CD14-positive monocyte (primary cell): ENCODE measurements around the gene BORCS5. TPM values are rescaled to one million over a fixed set of nuclear protein-coding genes. Genes with fewer than 3 reads are reported as not detected.

ENCODE experiments used
- DNase-seq, 3 donors: peaks; one replicate each; pipeline ENCODE4 v3.0.0-alpha.2; 2011 to 2022
- H2AFZ ChIP-seq: 2 replicates; pipeline ENCODE4 v1.6.0; 2012; ENCODE audit warnings: mild to moderate bottlenecking, low read depth, low read length, inconsistent platforms; ENCODE audit not compliant: insufficient read depth, poor library complexity, severe bottlenecking
- H3K27ac ChIP-seq, 2 donors: 1 replicate in 1 of 2; 2 replicates in 1 of 2; pipeline ENCODE4 v1.5.1; 2012 to 2013; ENCODE audit warnings: low read length in 2 of 2, control low read depth in 1 of 2, inconsistent platforms in 1 of 2, low read depth in 1 of 2, mild to moderate bottlenecking in 1 of 2
- H3K27me3 ChIP-seq, 2 donors: one replicate each; pipeline versions ENCODE4 v1.6.0 to v1.6.1; 2011 to 2013; ENCODE audit warnings: low read length in 2 of 2; ENCODE audit not compliant: control insufficient read depth in 2 of 2, insufficient read depth in 2 of 2
- H3K36me3 ChIP-seq, 2 donors: replicated peaks in 1 of 2; 1 replicate in 1 of 2; 2 replicates in 1 of 2; pipeline versions ENCODE4 v1.5.1 to v1.6.1; 2012 to 2013; ENCODE audit warnings: low read length in 2 of 2, control low read depth in 1 of 2, inconsistent platforms in 1 of 2, mild to moderate bottlenecking in 1 of 2; ENCODE audit not compliant: insufficient read depth in 2 of 2, control insufficient read depth in 1 of 2
- H3K4me1 ChIP-seq, 2 donors: 1 replicate in 1 of 2; 2 replicates in 1 of 2; pipeline versions ENCODE4 v1.5.1 to v1.6.1; 2012 to 2013; ENCODE audit warnings: low read length in 2 of 2, control low read depth in 1 of 2, inconsistent platforms in 1 of 2, mild to moderate bottlenecking in 1 of 2, moderate library complexity in 1 of 2; ENCODE audit not compliant: insufficient read depth in 2 of 2, control insufficient read depth in 1 of 2
- H3K4me2 ChIP-seq: replicated peaks from 2 replicates; pipeline ENCODE3; 2012; ENCODE audit warnings: low read length, moderate library complexity, mild to moderate bottlenecking; ENCODE audit not compliant: poor library complexity, severe bottlenecking; ENCODE audit errors: extremely low read depth
- H3K4me3 ChIP-seq, 3 experiments: fragments of 200-600 bp in 1 of 3; sonication (generic) in 1 of 3; replicated peaks in 1 of 3; 1 replicate in 2 of 3; 2 replicates in 1 of 3; pipeline ENCODE4 v1.5.1; 2011 to 2013; ENCODE audit warnings: low read length in 3 of 3, mild to moderate bottlenecking in 3 of 3, control low read depth in 2 of 3, low read depth in 2 of 3, inconsistent platforms in 1 of 3, moderate library complexity in 1 of 3
- H3K79me2 ChIP-seq: 2 replicates; pipeline ENCODE4 v1.6.0; 2012; ENCODE audit warnings: mild to moderate bottlenecking, control low read depth, inconsistent platforms, low read length, moderate library complexity; ENCODE audit not compliant: insufficient read depth
- H3K9ac ChIP-seq: 2 replicates; pipeline ENCODE4 v1.6.0; 2017; ENCODE audit warnings: low read length, mild to moderate bottlenecking; ENCODE audit not compliant: insufficient read depth, poor library complexity, severe bottlenecking
- H3K9me3 ChIP-seq, 2 donors: replicated peaks in 1 of 2; 1 replicate in 1 of 2; 2 replicates in 1 of 2; pipeline versions ENCODE4 v1.5.1 to v1.6.1; 2012 to 2013; ENCODE audit warnings: low read length in 2 of 2, control low read depth in 1 of 2; ENCODE audit not compliant: control insufficient read depth in 1 of 2, insufficient read depth in 1 of 2
- H4K20me1 ChIP-seq: 2 replicates; pipeline ENCODE4 v1.6.0; 2012; ENCODE audit warnings: mild to moderate bottlenecking, low read length, control low read depth, moderate library complexity; ENCODE audit not compliant: insufficient read depth
- H3K27ac Mint-ChIP-seq, 7 donors: one replicate each; pipeline ENCODE4 v1.8.0; 2020; ENCODE audit warnings: mild to moderate bottlenecking in 7 of 7, mixed read lengths in 7 of 7, moderate library complexity in 6 of 7, inconsistent platforms in 2 of 7
- H3K27me3 Mint-ChIP-seq, 3 donors: one replicate each; pipeline ENCODE4 v1.8.0; 2021 to 2022; ENCODE audit warnings: low read depth in 3 of 3, mild to moderate bottlenecking in 3 of 3, mixed read lengths in 3 of 3, moderate library complexity in 3 of 3, inconsistent platforms in 1 of 3
- H3K36me3 Mint-ChIP-seq, 2 donors: one replicate each; pipeline ENCODE4 v1.8.0; 2020; ENCODE audit warnings: mixed read lengths in 2 of 2, inconsistent platforms in 1 of 2, mild to moderate bottlenecking in 1 of 2
- H3K4me1 Mint-ChIP-seq: one replicate; pipeline ENCODE4 v1.8.0; 2020; ENCODE audit warnings: mild to moderate bottlenecking, mixed read lengths
- H3K4me3 Mint-ChIP-seq, 2 donors: one replicate each; pipeline ENCODE4 v1.8.0; 2020; ENCODE audit warnings: mild to moderate bottlenecking in 2 of 2, mixed read lengths in 2 of 2, moderate library complexity in 1 of 2
- H3K9me3 Mint-ChIP-seq, 7 donors: one replicate each; pipeline ENCODE4 v1.8.0; 2020 to 2022; ENCODE audit warnings: mixed read lengths in 7 of 7, mild to moderate bottlenecking in 6 of 7, moderate library complexity in 6 of 7, inconsistent platforms in 2 of 7
- CTCF ChIP-seq: fragments of 200-600 bp; IDR thresholded peaks from one replicate; pipeline ENCODE4 v1.8.0; 2022; ENCODE audit warnings: antibody characterized with exemption, mild to moderate bottlenecking
- WGBS: methylation state at CpG from one replicate; pipeline ENCODE4 v1.1.5; 2013; ENCODE audit warnings: missing lambda C conversion rate; ENCODE audit not compliant: insufficient coverage; 5-methylcytosine and 5-hydroxymethylcytosine counted together
- intact Hi-C, 2 donors: fragments of 100-400 bp; cut with micrococcal nuclease; formaldehyde crosslinking; loops; one replicate each; pipeline versions ENCODE4 v1.15.0 to v1.15.1; 2023
- polyA plus RNA-seq, 3 donors: library from polyadenylated mRNA; depleted of rRNA in 1 of 3; unstranded in 2 of 3; stranded (reverse) in 1 of 3; fragments of 300-500 nt in 2 of 3; fragments of >200 nt in 1 of 3; fragmentation: Illumina TruSeq in 2 of 3; gene quantifications; 1 replicate in 2 of 3; 2 replicates in 1 of 3; pipeline ENCODE4 v1.2.3, GENCODE V29; 2012 to 2021

BORCS5 gene
- polyA plus RNA-seq, 3 donors = 8.5 to 15.1 (median 9.6) TPM

DNA sequence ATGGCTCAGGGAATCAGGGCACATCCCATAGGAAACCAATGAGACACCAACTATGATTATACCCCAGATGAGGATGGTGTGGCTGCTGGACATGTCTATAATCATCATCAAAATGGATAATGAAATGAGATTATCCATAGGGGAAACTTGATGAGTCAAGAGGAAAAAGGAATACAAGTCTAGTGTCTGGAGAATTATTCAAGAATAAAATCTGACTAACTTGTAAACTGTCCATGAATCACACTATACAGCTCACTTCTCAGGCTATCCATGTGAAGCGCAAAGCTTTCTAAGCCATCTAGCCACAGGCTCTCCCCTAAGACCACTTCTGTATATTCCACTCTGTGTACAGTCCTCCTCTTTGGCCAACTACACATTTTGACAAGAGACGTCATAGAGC lies 153.3 kb downstream of the BORCS5 start:
- no peaks in the 10 kb centered on the region for H4K20me1 ChIP-seq
- H3K27me3 Mint-ChIP-seq = no peaks in the 10 kb centered on the region
- no peak overlapping the region for H3K4me2 ChIP-seq
- no peak overlapping the region for H3K27ac ChIP-seq
- no CpG with 5 or more reads among the region's 2 CpGs for WGBS
- H3K27me3 ChIP-seq = no peaks in the 10 kb centered on the region
- H3K36me3 Mint-ChIP-seq = no peaks in the 10 kb centered on the region
- H3K9me3 Mint-ChIP-seq = no peaks in the 10 kb centered on the region
- no peak overlapping the region for H3K4me3 Mint-ChIP-seq
- peaks cover 14% of the 10 kb centered on the region for H3K4me1 Mint-ChIP-seq
- no peak overlapping the region for H3K27ac Mint-ChIP-seq
- H3K36me3 ChIP-seq = no peaks in the 10 kb centered on the region
- no peak overlapping the region for H3K9ac ChIP-seq
- no peak for TF ChIP-seq CTCF
- H3K9me3 ChIP-seq = no peaks in the 10 kb centered on the region
- no peak overlapping the region for H3K4me3 ChIP-seq
- intact Hi-C loops = no loop called here
- no peaks in the 10 kb centered on the region for H3K79me2 ChIP-seq
- peaks cover 0 to 3% of the 10 kb centered on the region in 2 donors for H3K4me1 ChIP-seq
- H2AFZ ChIP-seq = no peak overlapping the region
- DNase-seq = peak in 1 of 3 donors; percentile 41

GRCh38 chr12:12510551-12510950 lies 153.7 kb downstream of the BORCS5 start:
- H4K20me1 ChIP-seq = no peaks in the 10 kb centered on the region
- H3K9ac ChIP-seq = no peak overlapping the region
- Mint-ChIP-seq H3K27me3 (no peaks in the 10 kb centered on the region), H3K4me3 (no peak overlapping the region), H3K9me3 (no peaks in the 10 kb centered on the region), H3K27ac (no peak overlapping the region), H3K4me1 (peaks cover 14% of the 10 kb centered on the region), H3K36me3 (no peaks in the 10 kb centered on the region)
- H3K36me3 ChIP-seq = no peaks in the 10 kb centered on the region
- H3K4me3 ChIP-seq = no peak overlapping the region
- H3K27ac ChIP-seq = no peak overlapping the region
- no peak overlapping the region for H3K4me2 ChIP-seq
- intact Hi-C loops = no loop called here
- no peaks in the 10 kb centered on the region for H3K9me3 ChIP-seq
- no peaks in the 10 kb centered on the region for H3K79me2 ChIP-seq
- no peak overlapping the region for H2AFZ ChIP-seq
- no peak for TF ChIP-seq CTCF
- H3K4me1 ChIP-seq = peaks cover 0 to 3% of the 10 kb centered on the region in 2 donors
- no peaks in the 10 kb centered on the region for H3K27me3 ChIP-seq
- WGBS = no CpG with 5 or more reads among the region's 2 CpGs
- no peak for DNase-seq
